ENCODE results near the gene APLP2.

GRCh38 chr11:130085671-130086290 lies 16.1 kb downstream of the APLP2 start:
- TF ChIP-seq, protein P1, sequence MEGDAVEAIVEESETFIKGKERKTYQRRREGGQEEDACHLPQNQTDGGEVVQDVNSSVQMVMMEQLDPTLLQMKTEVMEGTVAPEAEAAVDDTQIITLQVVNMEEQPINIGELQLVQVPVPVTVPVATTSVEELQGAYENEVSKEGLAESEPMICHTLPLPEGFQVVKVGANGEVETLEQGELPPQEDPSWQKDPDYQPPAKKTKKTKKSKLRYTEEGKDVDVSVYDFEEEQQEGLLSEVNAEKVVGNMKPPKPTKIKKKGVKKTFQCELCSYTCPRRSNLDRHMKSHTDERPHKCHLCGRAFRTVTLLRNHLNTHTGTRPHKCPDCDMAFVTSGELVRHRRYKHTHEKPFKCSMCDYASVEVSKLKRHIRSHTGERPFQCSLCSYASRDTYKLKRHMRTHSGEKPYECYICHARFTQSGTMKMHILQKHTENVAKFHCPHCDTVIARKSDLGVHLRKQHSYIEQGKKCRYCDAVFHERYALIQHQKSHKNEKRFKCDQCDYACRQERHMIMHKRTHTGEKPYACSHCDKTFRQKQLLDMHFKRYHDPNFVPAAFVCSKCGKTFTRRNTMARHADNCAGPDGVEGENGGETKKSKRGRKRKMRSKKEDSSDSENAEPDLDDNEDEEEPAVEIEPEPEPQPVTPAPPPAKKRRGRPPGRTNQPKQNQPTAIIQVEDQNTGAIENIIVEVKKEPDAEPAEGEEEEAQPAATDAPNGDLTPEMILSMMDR (conservative IDR thresholded peaks at IDR 0.05 in 1 of 2, IDR thresholded peaks at IDR 0.05 in 1 of 2; ENCODE audit: extremely low read depth in 1 of 2, insufficient read depth in 1 of 2, low read depth in 1 of 2, low read length in 2 of 2): no peak
- TF ChIP-seq EZH2 (IDR thresholded peaks at IDR 0.05; ENCODE audit: borderline replicate concordance, low read length): no peak

Measured in mammary epithelial cell (primary cell).